A549 (cell line): ENCODE data around the gene ERCC6. TPM values are rescaled to one million over a fixed set of nuclear protein-coding genes. Genes with fewer than 3 reads are reported as not detected.

Experiments
- ATAC-seq, 2 experiments: fragments of 200-7000 bp in 1 of 2; fragments of >200 bp in 1 of 2; cut with Nextera tagmentation in 1 of 2; cut with Tn5 transposase in 1 of 2; 3 replicates each; pipeline versions ENCODE4 v1.8.0 to v1.9.1; 2018 to 2020; ENCODE audit warnings: mild to moderate bottlenecking in 1 of 2, moderate library complexity in 1 of 2
- CTCF ChIA-PET: fragments of 300-600 bp; sonication (Branson Sonifier 250); formaldehyde crosslinking; extraction: SDS; loops from one replicate; lab custom pipeline; 2021; ENCODE audit warnings: antibody characterized with exemption, inconsistent platforms; lab: Yijun Ruan, JAX
- POLR2A ChIA-PET: fragments of 350-600 bp; formaldehyde crosslinking; extraction: SDS; loops from one replicate; lab custom pipeline; 2021; ENCODE audit warnings: antibody characterized with exemption, inconsistent platforms; lab: Yijun Ruan, JAX
- DNase-seq, 2 experiments: peaks; one replicate each; pipeline versions ENCODE4 v3.0.0 to v3.0.0-alpha.2; 2011 to 2016; ENCODE audit warnings: low read depth in 1 of 2, low spot score in 1 of 2
- FAIRE-seq: peaks from 2 replicates; lab custom pipeline; 2011; peaks lifted over from hg19 to GRCh38; lab: Jason Lieb, UNC
- H3K27ac ChIP-seq, 2 experiments: fragments of >200 bp; sonication (Bioruptor Twin); formaldehyde crosslinking; 3 replicates each; pipeline ENCODE4 v1.5.1; 2016 to 2017
- H3K4me1 ChIP-seq: fragments of >200 bp; sonication (Bioruptor Twin); formaldehyde crosslinking; 3 replicates; pipeline ENCODE4 v1.6.1; 2016
- H3K4me2 ChIP-seq: fragments of >200 bp; sonication (Bioruptor Twin); formaldehyde crosslinking; 3 replicates; pipeline ENCODE4 v1.6.1; 2016
- H3K4me3 ChIP-seq: fragments of >200 bp; sonication (Bioruptor Twin); formaldehyde crosslinking; 3 replicates; pipeline ENCODE4 v1.5.1; 2016
- H3K9me3 ChIP-seq: fragments of >200 bp; sonication (Bioruptor Twin); formaldehyde crosslinking; 3 replicates; pipeline ENCODE4 v1.6.1; 2016
- CBX8 ChIP-seq: fragments of 200-600 bp; sonication (generic); IDR thresholded peaks from 2 replicates; pipeline ENCODE4 v1.6.1; 2016
- EHF ChIP-seq: fragments of 250-450 bp; sonication (Bioruptor Pico); IDR thresholded peaks from 2 replicates; pipeline ENCODE4 v1.5.0; 2020; ENCODE audit warnings: mild to moderate bottlenecking
- EHMT2 ChIP-seq: fragments of 200-600 bp; sonication (generic); IDR thresholded peaks from 2 replicates; pipeline ENCODE4 v1.6.1; 2016; ENCODE audit warnings: antibody characterized with exemption, low read depth, mild to moderate bottlenecking, moderate library complexity
- FOSL2 ChIP-seq, 2 experiments: fragments of 450-650 bp in 1 of 2; fragments of >200 bp in 1 of 2; sonication (Bioruptor Twin) in 1 of 2; formaldehyde crosslinking; IDR thresholded peaks; 2 replicates each; pipeline versions ENCODE4 v1.5.0 to v1.6.1; 2016 to 2020; ENCODE audit warnings: mild to moderate bottlenecking in 1 of 2, moderate library complexity in 1 of 2
- FOXS1 ChIP-seq: fragments of 250-450 bp; sonication (Bioruptor Pico); IDR thresholded peaks from 2 replicates; pipeline ENCODE4 v1.5.0; 2020; ENCODE audit warnings: mild to moderate bottlenecking, moderate library complexity
- HMGXB4 ChIP-seq: fragments of 250-450 bp; sonication (Bioruptor Pico); IDR thresholded peaks from 2 replicates; pipeline ENCODE4 v1.5.0; 2021; ENCODE audit warnings: mild to moderate bottlenecking, moderate library complexity, borderline replicate concordance
- HOXA7 ChIP-seq: fragments of 250-450 bp; sonication (Bioruptor Pico); IDR thresholded peaks from 2 replicates; pipeline ENCODE4 v1.5.0; 2020; ENCODE audit warnings: mild to moderate bottlenecking, moderate library complexity
- HOXB5 ChIP-seq: fragments of 250-450 bp; sonication (Bioruptor Pico); IDR thresholded peaks from 2 replicates; pipeline ENCODE4 v1.5.0; 2020; ENCODE audit warnings: mild to moderate bottlenecking, moderate library complexity
- KDM1A ChIP-seq: fragments of 200-600 bp; sonication (generic); IDR thresholded peaks from 2 replicates; pipeline ENCODE4 v1.6.1; 2016; ENCODE audit warnings: low read depth, mild to moderate bottlenecking
- KDM5A ChIP-seq: fragments of 200-600 bp; sonication (generic); IDR thresholded peaks from 2 replicates; pipeline ENCODE4 v1.6.1; 2016; ENCODE audit warnings: antibody characterized with exemption, mild to moderate bottlenecking
- NFE2L2 ChIP-seq: fragments of 150-350 bp; conservative IDR thresholded peaks from 2 replicates; pipeline ENCODE4 v1.6.1; 2014; ENCODE audit warnings: low read length
- NPAS2 ChIP-seq: fragments of 250-450 bp; sonication (Bioruptor Pico); IDR thresholded peaks from 2 replicates; pipeline ENCODE4 v1.8.0; 2022; ENCODE audit warnings: mild to moderate bottlenecking, moderate library complexity, borderline replicate concordance
- POLR2AphosphoS2 ChIP-seq: conservative IDR thresholded peaks from 2 replicates; pipeline ENCODE4 v1.6.1; 2012; ENCODE audit warnings: low read length, improper control_type of control experiment, inconsistent platforms
- REST ChIP-seq: fragments of 200-600 bp; sonication (generic); IDR thresholded peaks from 2 replicates; pipeline ENCODE4 v1.6.1; 2016; ENCODE audit warnings: antibody characterized with exemption, mild to moderate bottlenecking, moderate library complexity
- SMC3 ChIP-seq: fragments of >200 bp; sonication (Bioruptor Twin); formaldehyde crosslinking; IDR thresholded peaks from 3 replicates; pipeline ENCODE4 v1.6.1; 2018; ENCODE audit warnings: inconsistent platforms
- ZC3H11A ChIP-seq: fragments of 450-650 bp; IDR thresholded peaks from 2 replicates; pipeline ENCODE4 v1.6.1; 2014; ENCODE audit warnings: antibody characterized with exemption, mild to moderate bottlenecking
- ZFP36 ChIP-seq: fragments of 450-650 bp; IDR thresholded peaks from 2 replicates; pipeline ENCODE4 v1.6.1; 2014; ENCODE audit warnings: borderline replicate concordance; ENCODE audit not compliant: partially characterized antibody
- WGBS: methylation state at CpG from one replicate; pipeline ENCODE4 v1.1.6; 2017; ENCODE audit errors: missing lambda C conversion rate; 5-methylcytosine and 5-hydroxymethylcytosine counted together
- polyA plus RNA-seq, 4 experiments: library from polyadenylated mRNA; depleted of rRNA in 3 of 4; stranded (reverse); fragments of >200 nt; fragmentation: RNase III in 1 of 4; extraction: RNeasy Plus Mini Kit Qiagen cat#74134 plus additional on column Dnase treatment in 1 of 4; gene quantifications; 2 replicates in 3 of 4; 3 replicates in 1 of 4; pipeline ENCODE4 v1.2.3, GENCODE V29; 2011 to 2017

Gene ERCC6
- polyA plus RNA-seq, 2 of the 4 experiments (the other 2 are of a cell fraction), result 5.8 to 9.4 TPM

- DNase-seq, result no peak
- no peak for FAIRE-seq
- CTCF ChIA-PET, result interaction anchor here (0.6 to 1.0 kb wide), 3 partner anchors 15 to 1008 kb away, joined by 3 read pairs; no protein-coding TSS in a partner anchor
Observed at GRCh38 chr10:49578392-49578791, 39.5 kb upstream of the ERCC6 start.

GRCh38 chr10:49577182-49577925 is 38.4 kb upstream of the ERCC6 start:
- FAIRE-seq (no peak), DNase-seq (no peak), ATAC-seq (no peak)
- Histone ChIP-seq H3K4me2 (no peak overlapping the region), H3K4me3 (no peak overlapping the region), H3K4me1 (no peaks in the 10 kb centered on the region), H3K9me3 (no peaks in the 10 kb centered on the region), H3K27ac (no peak overlapping the region)
- WGBS, result 23% methylated on average over 2 of the region's 2 CpGs
- no peak for TF ChIP-seq FOXS1 (CRISPR knock-in tag)
- TF ChIP-seq HOXB5 (CRISPR knock-in tag), result no peak
- TF ChIP-seq NPAS2 (CRISPR knock-in tag), result no peak
- no peak for TF ChIP-seq SMC3
- no peak for TF ChIP-seq HMGXB4
- TF ChIP-seq EHMT2, result no peak
- no peak for TF ChIP-seq ZFP36
- TF ChIP-seq KDM1A, result no peak
- no peak for TF ChIP-seq FOSL2 (IDR thresholded peaks at IDR 0.05)
- no peak for TF ChIP-seq FOSL2 (CRISPR knock-in tag; IDR thresholded peaks at IDR 0.05)
- no peak for TF ChIP-seq CBX8
- TF ChIP-seq POLR2AphosphoS2, result no peak
- no peak for TF ChIP-seq NFE2L2
- ChIA-PET POLR2A (no interaction called here), CTCF (interaction anchor here (1.0 kb wide), 1 partner anchor 16 kb away, joined by 3 read pairs; no protein-coding TSS in a partner anchor)

More at GRCh38 chr10:49578392-49578791, 39.5 kb upstream of the ERCC6 start:
- no peaks in the 10 kb centered on the region for H3K4me1 ChIP-seq
- ATAC-seq, result no peak
- TF ChIP-seq EHF (no peak), EHMT2 (no peak), REST (no peak), ZC3H11A (no peak), HOXA7 (no peak), KDM5A (no peak)
- H3K4me3 ChIP-seq, result no peak overlapping the region
- no peak overlapping the region for H3K4me2 ChIP-seq
- no peak overlapping the region for H3K27ac ChIP-seq
- no peaks in the 10 kb centered on the region for H3K9me3 ChIP-seq
- 62% methylated on average over 3 of the region's 3 CpGs for WGBS
- POLR2A ChIA-PET, result no interaction called here
